T-cell (primary cell): ENCODE data around the gene C5orf47. TPM values are rescaled to one million over a fixed set of nuclear protein-coding genes. Genes with fewer than 3 reads are reported as not detected.
A peak's percentile ranks its signal among the peaks of the same experiment; 100 is the strongest.

Experiments used
- ATAC-seq, 4 experiments: fragments of 200-7000 bp in 3 of 4; fragments of 150-1000 bp in 1 of 4; cut with Tn5 transposase; replicated peaks in 1 of 4; 1 replicate in 3 of 4; 2 replicates in 1 of 4; pipeline ENCODE4 v1.10.0; 2021; ENCODE audit warnings: moderate library complexity in 3 of 4, mild to moderate bottlenecking in 2 of 4, moderate number of reproducible peaks in 1 of 4
- CTCF ChIA-PET, 2 donors: fragments of 300-600 bp; sonication (Branson Sonifier 250); formaldehyde crosslinking; loops; one replicate each; lab custom pipeline; 2022; ENCODE audit warnings: antibody characterized with exemption in 2 of 2; lab: Charles Lee
- POLR2A ChIA-PET, 2 donors: fragments of 300-600 bp; sonication (Branson Sonifier 250); formaldehyde crosslinking; loops; one replicate each; lab custom pipeline; 2022; ENCODE audit warnings: antibody characterized with exemption in 2 of 2; lab: Charles Lee
- DNase-seq, 35 experiments: peaks; one replicate each; pipeline versions ENCODE4 v3.0.0 to v3.0.0-alpha.2; 2013 to 2023
- H3K27ac ChIP-seq: one replicate; pipeline ENCODE4 v1.5.1; 2013; ENCODE audit warnings: low read length
- H3K27me3 ChIP-seq, 2 experiments: replicated peaks in 1 of 2; 1 replicate in 1 of 2; 2 replicates in 1 of 2; pipeline versions ENCODE4 v1.6.1 to v1.7.0; 2013; ENCODE audit warnings: low read length in 1 of 2, mixed read lengths in 1 of 2; ENCODE audit not compliant: control insufficient read depth in 2 of 2, insufficient read depth in 2 of 2; ENCODE audit errors: extremely low read depth in 1 of 2
- H3K36me3 ChIP-seq, 2 donors: 1 replicate in 1 of 2; 2 replicates in 1 of 2; pipeline versions ENCODE4 v1.6.1 to v1.7.0; 2013; ENCODE audit warnings: low read length in 1 of 2; ENCODE audit not compliant: control insufficient read depth in 2 of 2, insufficient read depth in 1 of 2; ENCODE audit errors: extremely low read depth in 1 of 2
- H3K4me1 ChIP-seq, 2 experiments: 1 replicate in 1 of 2; 2 replicates in 1 of 2; pipeline versions ENCODE4 v1.6.1 to v1.7.0; 2013; ENCODE audit warnings: low read length in 2 of 2, mixed read lengths in 1 of 2; ENCODE audit not compliant: insufficient read depth in 2 of 2, control insufficient read depth in 1 of 2; ENCODE audit errors: extremely low read depth in 1 of 2
- H3K4me3 ChIP-seq, 2 donors: 1 replicate in 1 of 2; 2 replicates in 1 of 2; pipeline versions ENCODE4 v1.5.1 to v1.7.0; 2013; ENCODE audit warnings: mild to moderate bottlenecking in 2 of 2, low read length in 1 of 2, moderate library complexity in 1 of 2; ENCODE audit not compliant: control insufficient read depth in 1 of 2; ENCODE audit errors: extremely low read depth in 1 of 2
- H3K9me3 ChIP-seq: 2 replicates; pipeline ENCODE4 v1.7.0; 2013
- H3K27ac Mint-ChIP-seq, 2 donors: one replicate each; pipeline ENCODE4 v1.8.0; 2020 to 2021; ENCODE audit warnings: mild to moderate bottlenecking in 2 of 2, mixed read lengths in 2 of 2
- H3K27me3 Mint-ChIP-seq, 2 donors: one replicate each; pipeline ENCODE4 v1.8.0; 2021 to 2022; ENCODE audit warnings: mixed read lengths in 2 of 2
- H3K36me3 Mint-ChIP-seq: one replicate; pipeline ENCODE4 v1.8.0; 2021; ENCODE audit warnings: mixed read lengths
- H3K4me1 Mint-ChIP-seq, 3 donors: one replicate each; pipeline ENCODE4 v1.8.0; 2020 to 2022; ENCODE audit warnings: mixed read lengths in 3 of 3, mild to moderate bottlenecking in 1 of 3
- H3K4me3 Mint-ChIP-seq, 3 donors: one replicate each; pipeline ENCODE4 v1.8.0; 2020 to 2022; ENCODE audit warnings: mild to moderate bottlenecking in 3 of 3, mixed read lengths in 3 of 3, moderate library complexity in 3 of 3
- H3K9me3 Mint-ChIP-seq, 3 donors: one replicate each; pipeline ENCODE4 v1.8.0; 2020 to 2022; ENCODE audit warnings: mixed read lengths in 3 of 3
- WGBS: methylation state at CpG from one replicate; pipeline ENCODE4 v1.1.5; 2013; ENCODE audit warnings: missing lambda C conversion rate; ENCODE audit not compliant: insufficient coverage; 5-methylcytosine and 5-hydroxymethylcytosine counted together
- total RNA-seq, 35 experiments: library from RNA in 6 of 35; stranded (reverse) in 6 of 35; fragments of 120-200 nt in 1 of 35; gene quantifications; one replicate each; pipeline versions ENCODE4 v1.2.1 to v1.2.4 and lab custom pipeline; 2013 to 2026

Gene C5orf47
- total RNA-seq, 5 donors from 2014 or later (not counting 1 experiment from before 2014, with no cell fraction given): not detected

DNA sequence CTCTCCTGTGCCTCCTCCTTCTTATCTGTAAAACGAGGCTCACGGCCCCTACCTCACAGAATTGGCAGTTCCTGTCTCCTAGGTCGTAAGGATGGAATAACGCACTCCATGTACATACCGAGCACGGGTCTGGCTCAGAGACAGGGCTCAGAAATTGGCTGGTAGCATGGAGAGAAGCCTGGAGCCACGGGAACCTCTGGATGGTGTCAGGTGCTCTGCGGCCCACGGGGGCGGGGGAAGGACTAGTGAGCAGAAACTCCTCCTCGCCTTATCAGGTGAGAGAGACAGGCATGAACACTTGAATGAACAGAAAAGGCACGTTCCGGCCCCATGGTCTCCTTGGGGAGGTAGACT is 15.4 kb upstream of the C5orf47 start:
- Mint-ChIP-seq H3K27ac (no peak overlapping the region), H3K4me1 (peaks cover 9 to 13% (median 10%) of the 10 kb centered on the region in 3 donors), H3K9me3 (no peaks in the 10 kb centered on the region), H3K27me3 (peaks cover 13 to 26% of the 10 kb centered on the region in 2 donors), H3K36me3 (no peaks in the 10 kb centered on the region), H3K4me3 (peak overlapping the region; percentile 72 to 77 (median 74))
- DNase-seq: peak in 1 of 35 experiments; percentile 7
- WGBS: 45% methylated on average over 11 of the region's 13 CpGs
- H3K36me3 ChIP-seq: no peaks in the 10 kb centered on the region
- H3K4me1 ChIP-seq: peaks cover 0 to 15% of the 10 kb centered on the region in 2 experiments
- peak; percentile 32 to 54 (median 42) for ATAC-seq
- H3K4me3 ChIP-seq: peak overlapping the region; percentile 30 to 58
- H3K27me3 ChIP-seq: peaks cover 0 to 30% of the 10 kb centered on the region in 2 experiments
- no peak overlapping the region for H3K27ac ChIP-seq
- POLR2A ChIA-PET: no interaction called here
- CTCF ChIA-PET: interaction anchor here (0.6 to 4.4 kb wide), 8 partner anchors 55 to 681 kb away, joined by 3 to 70 read pairs (median 3); partner anchors contain the start of gene BOD1 (in 2 of the 2)
- no peaks in the 10 kb centered on the region for H3K9me3 ChIP-seq

GRCh38 chr5:173974688-173975239 is 14.2 kb upstream of the C5orf47 start:
- peaks cover 16 to 29% of the 10 kb centered on the region in 2 donors for H3K27me3 Mint-ChIP-seq
- H3K9me3 Mint-ChIP-seq: no peaks in the 10 kb centered on the region
- peaks cover 9 to 13% (median 10%) of the 10 kb centered on the region in 3 donors for H3K4me1 Mint-ChIP-seq
- ChIA-PET CTCF (interaction anchor here (0.5 to 4.4 kb wide), 5 partner anchors 357 to 1606 kb away, joined by 3 to 70 read pairs (median 5); partner anchors contain the start of gene BOD1 (in 2 of the 2)), POLR2A (no interaction called here)
- no peaks in the 10 kb centered on the region for H3K36me3 Mint-ChIP-seq
- Histone ChIP-seq H3K9me3 (no peaks in the 10 kb centered on the region), H3K4me3 (no peak overlapping the region), H3K4me1 (peaks cover 0 to 15% of the 10 kb centered on the region in 2 experiments), H3K36me3 (no peaks in the 10 kb centered on the region), H3K27ac (no peak overlapping the region), H3K27me3 (peaks cover 2 to 30% of the 10 kb centered on the region in 2 experiments)
- WGBS: 88% methylated on average over 1 of the region's 5 CpGs
- no peak for ATAC-seq
- DNase-seq: no peak
- no peak overlapping the region for H3K27ac Mint-ChIP-seq
- H3K4me3 Mint-ChIP-seq: no peak overlapping the region

- peaks cover 0 to 4% (median 0%) of the 10 kb centered on the region in 3 donors for H3K9me3 Mint-ChIP-seq
- no peak overlapping the region for H3K27ac Mint-ChIP-seq
- Histone ChIP-seq H3K4me3 (no peak overlapping the region), H3K36me3 (no peaks in the 10 kb centered on the region), H3K27me3 (peaks cover 4 to 15% of the 10 kb centered on the region in 2 experiments), H3K4me1 (no peaks in the 10 kb centered on the region), H3K27ac (no peak overlapping the region), H3K9me3 (no peaks in the 10 kb centered on the region)
- ChIA-PET CTCF (interaction anchor here in 1 of 2 donors (0.7 kb wide), 1 partner anchor 217 kb away, joined by 3 read pairs; no protein-coding TSS in a partner anchor), POLR2A (no interaction called here)
- H3K4me3 Mint-ChIP-seq: no peak overlapping the region
- H3K27me3 Mint-ChIP-seq: peaks cover 28 to 59% of the 10 kb centered on the region in 2 donors
- no peaks in the 10 kb centered on the region for H3K36me3 Mint-ChIP-seq
- no peak for DNase-seq
- H3K4me1 Mint-ChIP-seq: no peaks in the 10 kb centered on the region
- 67% methylated on average over 5 of the region's 5 CpGs for WGBS
- no peak for ATAC-seq
These were observed 7.7 kb upstream of the C5orf47 start for GRCh38 chr5:173981185-173981761.

DNA sequence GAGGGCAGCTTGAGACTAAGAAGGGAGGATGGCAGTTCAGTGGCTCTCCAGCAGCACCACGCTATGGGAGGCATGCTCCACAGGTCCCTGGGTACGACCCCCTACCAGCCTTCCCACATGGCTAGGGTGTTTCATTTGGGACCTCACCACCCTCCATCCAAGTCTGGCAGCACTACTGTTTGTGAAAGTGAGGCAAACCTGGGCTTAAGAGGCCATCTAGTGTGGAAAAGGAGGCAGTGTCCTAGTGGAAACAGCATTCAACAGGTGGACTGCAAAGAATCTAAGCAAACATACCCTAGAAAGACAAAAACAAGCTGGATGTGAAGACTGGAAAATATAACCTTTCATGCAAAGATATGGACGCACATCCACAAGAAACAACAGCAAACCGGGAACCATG is 4.8 kb upstream of the C5orf47 start:
- Mint-ChIP-seq H3K36me3 (no peaks in the 10 kb centered on the region), H3K27me3 (peaks cover 24 to 44% of the 10 kb centered on the region in 2 donors), H3K9me3 (peaks cover 0 to 4% (median 0%) of the 10 kb centered on the region in 3 donors), H3K27ac (no peak overlapping the region), H3K4me1 (no peaks in the 10 kb centered on the region), H3K4me3 (no peak overlapping the region)
- Histone ChIP-seq H3K4me1 (no peaks in the 10 kb centered on the region), H3K27me3 (peaks cover 4 to 21% of the 10 kb centered on the region in 2 experiments), H3K27ac (no peak overlapping the region), H3K9me3 (no peaks in the 10 kb centered on the region), H3K4me3 (no peak overlapping the region), H3K36me3 (no peaks in the 10 kb centered on the region)
- CTCF ChIA-PET: no interaction called here
- no peak for ATAC-seq
- no CpG with 5 or more reads among the region's 4 CpGs for WGBS
- no peak for DNase-seq
- POLR2A ChIA-PET: no interaction called here

- no peaks in the 10 kb centered on the region for H3K36me3 ChIP-seq
- H3K4me1 ChIP-seq: no peaks in the 10 kb centered on the region
- Mint-ChIP-seq H3K27me3 (peaks cover 7 to 9% of the 10 kb centered on the region in 2 donors), H3K4me1 (no peaks in the 10 kb centered on the region), H3K27ac (no peak overlapping the region), H3K36me3 (no peaks in the 10 kb centered on the region), H3K9me3 (no peaks in the 10 kb centered on the region), H3K4me3 (no peak overlapping the region)
- no peak overlapping the region for H3K4me3 ChIP-seq
- no peaks in the 10 kb centered on the region for H3K9me3 ChIP-seq
- WGBS: 96% methylated on average over 24 of the region's 41 CpGs
- POLR2A ChIA-PET: no interaction called here
- ATAC-seq (no peak), DNase-seq (no peak)
- peaks cover 0 to 15% of the 10 kb centered on the region in 2 experiments for H3K27me3 ChIP-seq
- CTCF ChIA-PET: no interaction called here
- no peak overlapping the region for H3K27ac ChIP-seq
These were observed 587 bp downstream of the C5orf47 start for GRCh38 chr5:173989432-173990082.

- Histone ChIP-seq H3K36me3 (no peaks in the 10 kb centered on the region), H3K9me3 (no peaks in the 10 kb centered on the region), H3K4me3 (no peak overlapping the region), H3K27me3 (peaks cover 0 to 12% of the 10 kb centered on the region in 2 experiments), H3K27ac (no peak overlapping the region), H3K4me1 (no peaks in the 10 kb centered on the region)
- Mint-ChIP-seq H3K27ac (no peak overlapping the region), H3K4me3 (no peak overlapping the region), H3K4me1 (no peaks in the 10 kb centered on the region), H3K27me3 (peaks cover 27 to 36% of the 10 kb centered on the region in 2 donors), H3K36me3 (no peaks in the 10 kb centered on the region), H3K9me3 (no peaks in the 10 kb centered on the region)
- ATAC-seq (no peak), DNase-seq (no peak)
- CTCF ChIA-PET: interaction anchor here in 1 of 2 donors (0.5 kb wide), 1 partner anchor 131 kb away, joined by 5 read pairs; no protein-coding TSS in a partner anchor
- POLR2A ChIA-PET: no interaction called here
- WGBS: 75% methylated on average over 2 of the region's 4 CpGs
These were observed 8.4 kb downstream of the C5orf47 start for GRCh38 chr5:173997331-173997730.
